Activated naive CD4-positive, alpha-beta T cell treated with anti-CD3 and anti-CD28 coated beads, Interleukin-2, amount 50 U/mL, for 24 hours (primary cell): ENCODE data around the gene TRIM14.
"Not testable (repeated sequence)": the region's sequence is repeated elsewhere in the genome, so short reads cannot be mapped to it uniquely, and the experiment has no call there.

Experiments
- H3K27ac Mint-ChIP-seq: one replicate; pipeline ENCODE4 v1.8.0; 2021; ENCODE audit warnings: mild to moderate bottlenecking, mixed read lengths
- H3K27me3 Mint-ChIP-seq: one replicate; pipeline ENCODE4 v1.8.0; 2021; ENCODE audit warnings: mixed read lengths
- H3K36me3 Mint-ChIP-seq: one replicate; pipeline ENCODE4 v1.8.0; 2021; ENCODE audit warnings: mixed read lengths
- H3K4me1 Mint-ChIP-seq: one replicate; pipeline ENCODE4 v1.8.0; 2021; ENCODE audit warnings: mixed read lengths
- H3K4me3 Mint-ChIP-seq: one replicate; pipeline ENCODE4 v1.8.0; 2021; ENCODE audit warnings: mild to moderate bottlenecking, mixed read lengths
- H3K9me3 Mint-ChIP-seq: one replicate; pipeline ENCODE4 v1.8.0; 2021; ENCODE audit warnings: mixed read lengths

Gene TRIM14

DNA sequence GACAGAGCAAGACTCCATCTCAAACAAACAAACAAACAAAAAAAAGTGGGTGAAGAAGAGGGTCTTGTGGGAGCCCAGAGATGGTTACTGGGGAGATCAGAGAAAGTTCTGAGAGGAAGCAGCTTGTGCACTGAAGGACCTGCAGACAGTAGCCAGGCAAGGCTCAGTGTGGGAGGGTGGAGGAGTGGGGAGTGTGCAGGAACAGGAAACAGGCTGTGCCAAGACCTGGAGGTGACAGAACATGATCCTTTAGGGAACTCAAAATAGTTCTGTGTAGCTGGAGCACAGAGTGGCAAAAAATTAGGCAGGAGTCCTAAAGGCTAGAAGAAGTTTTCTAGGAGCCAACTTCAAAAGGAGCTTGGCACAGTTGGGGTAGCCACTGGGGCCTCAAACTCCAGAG, 81.7 kb downstream of the TRIM14 start:
- peaks cover 1% of the 10 kb centered on the region for H3K27me3 Mint-ChIP-seq
- peaks cover 14% of the 10 kb centered on the region for H3K4me1 Mint-ChIP-seq
- no peak overlapping the region for H3K27ac Mint-ChIP-seq
- H3K9me3 Mint-ChIP-seq = no peaks in the 10 kb centered on the region
- no peak overlapping the region for H3K4me3 Mint-ChIP-seq
- H3K36me3 Mint-ChIP-seq = no peaks in the 10 kb centered on the region

DNA sequence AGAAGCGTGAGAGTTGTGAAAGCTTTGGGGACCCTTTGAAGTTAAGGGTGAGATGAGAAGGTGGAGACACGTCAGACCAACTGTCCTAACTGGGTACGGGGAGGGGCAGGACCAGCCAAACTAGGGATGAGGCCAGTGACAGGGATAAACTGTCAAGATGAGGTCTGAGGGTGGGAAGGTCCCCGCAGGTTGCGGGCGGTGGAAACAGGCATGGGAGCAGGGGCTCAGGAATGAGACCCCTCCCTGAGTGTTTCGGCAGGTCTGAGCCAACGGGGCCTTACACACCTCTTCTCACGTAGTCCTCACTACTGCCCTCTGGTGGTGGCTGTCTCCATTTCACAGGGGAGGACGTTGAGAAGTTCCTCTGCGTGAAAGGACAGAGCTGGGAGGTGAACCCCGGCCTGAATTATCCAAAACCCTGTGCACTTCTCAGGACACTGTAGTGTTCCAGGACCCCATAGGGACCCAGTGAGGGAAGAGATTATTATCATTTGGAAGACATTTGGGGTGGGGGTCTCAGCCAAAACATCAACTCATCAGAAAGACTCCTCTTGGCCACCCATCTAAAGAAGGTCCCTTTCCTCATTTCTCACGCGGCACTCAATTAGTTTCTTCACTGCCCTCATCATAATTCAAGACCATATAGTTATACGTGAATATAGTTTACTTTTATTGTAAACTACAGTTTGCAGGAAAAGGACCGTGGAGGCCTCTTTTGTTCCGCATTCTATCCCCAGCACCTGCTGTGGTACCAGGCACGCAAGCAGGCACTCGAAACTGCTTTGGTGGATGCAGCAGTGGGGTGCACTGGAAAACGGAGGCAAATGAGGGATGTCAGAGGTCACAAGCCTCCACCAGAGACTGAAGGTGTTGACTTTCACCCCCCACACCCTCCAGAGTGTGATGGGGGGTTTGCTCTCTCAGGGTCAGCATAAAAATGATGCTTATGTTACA, 84.2 kb downstream of the TRIM14 start:
- H3K4me1 Mint-ChIP-seq = peaks cover 16% of the 10 kb centered on the region
- H3K36me3 Mint-ChIP-seq = no peaks in the 10 kb centered on the region
- H3K27me3 Mint-ChIP-seq = no peaks in the 10 kb centered on the region
- H3K4me3 Mint-ChIP-seq = no peak overlapping the region
- H3K27ac Mint-ChIP-seq = no peak overlapping the region
- no peaks in the 10 kb centered on the region for H3K9me3 Mint-ChIP-seq

DNA sequence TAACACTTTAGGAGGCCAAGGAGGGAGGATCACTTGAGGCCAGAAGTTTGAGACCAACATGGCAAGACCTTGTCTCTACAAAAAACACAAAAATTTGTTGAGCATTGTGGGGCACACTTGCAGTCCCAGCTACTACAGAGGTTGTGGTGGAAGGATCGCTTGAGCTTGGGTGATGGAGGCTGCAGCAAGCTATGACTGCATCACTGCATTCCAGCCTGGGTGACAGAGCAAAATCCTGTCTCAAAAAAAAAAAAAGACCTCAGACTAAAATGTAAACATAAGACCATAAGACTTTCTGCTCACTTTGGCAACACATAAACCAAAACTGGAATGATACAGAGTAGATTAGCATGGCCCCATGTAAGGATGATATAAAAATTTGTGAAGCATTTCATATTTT, 87.1 kb downstream of the TRIM14 start:
- Mint-ChIP-seq H3K4me1 (peaks cover 16% of the 10 kb centered on the region), H3K27me3 (no peaks in the 10 kb centered on the region), H3K27ac (no peak overlapping the region), H3K9me3 (no peaks in the 10 kb centered on the region), H3K36me3 (peaks cover 3% of the 10 kb centered on the region), H3K4me3 (no peak overlapping the region)

DNA sequence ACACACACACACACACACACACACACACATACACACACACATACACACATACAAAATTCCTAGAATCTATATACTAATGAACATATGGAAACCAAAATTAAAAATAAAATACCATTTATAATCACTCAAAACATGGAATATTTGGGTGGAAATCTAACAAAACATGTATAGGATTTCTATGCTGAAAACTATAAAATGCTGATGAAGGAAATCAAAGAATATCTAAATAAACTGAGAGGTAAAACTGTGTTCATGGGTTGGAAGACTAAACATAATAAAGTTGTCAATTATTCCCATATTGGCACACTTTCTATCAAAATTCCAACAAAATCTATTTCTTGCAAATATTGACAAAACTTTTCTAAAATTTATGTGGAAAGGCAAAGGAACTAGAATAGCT, 87.9 kb downstream of the TRIM14 start:
- H3K36me3 Mint-ChIP-seq = peaks cover 3% of the 10 kb centered on the region
- H3K9me3 Mint-ChIP-seq = no peaks in the 10 kb centered on the region
- no peak overlapping the region for H3K4me3 Mint-ChIP-seq
- peaks cover 16% of the 10 kb centered on the region for H3K4me1 Mint-ChIP-seq
- no peak overlapping the region for H3K27ac Mint-ChIP-seq
- no peaks in the 10 kb centered on the region for H3K27me3 Mint-ChIP-seq

DNA sequence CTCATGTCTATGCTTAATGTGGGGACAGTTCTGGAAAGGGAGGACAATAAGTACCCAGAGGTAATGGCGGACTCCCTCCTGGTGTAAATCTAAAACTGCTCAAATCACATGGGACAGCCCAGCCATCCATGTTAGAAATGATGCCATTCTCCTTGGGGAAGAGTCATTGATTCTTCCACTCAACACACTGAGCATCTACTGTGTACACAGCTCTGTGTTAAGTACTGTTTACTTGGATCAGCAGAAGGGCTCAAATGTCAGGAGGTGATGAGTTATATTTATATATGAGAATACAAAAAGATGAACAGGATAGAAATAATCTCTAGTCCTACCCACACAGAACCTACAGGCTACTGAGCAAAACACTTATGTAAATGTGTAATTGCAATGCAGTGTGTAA, 94.3 kb downstream of the TRIM14 start:
- Mint-ChIP-seq H3K27me3 (no peaks in the 10 kb centered on the region), H3K4me3 (no peak overlapping the region), H3K4me1 (no peaks in the 10 kb centered on the region), H3K27ac (peak overlapping the region; percentile 64), H3K36me3 (peaks cover 10% of the 10 kb centered on the region), H3K9me3 (no peaks in the 10 kb centered on the region)

DNA sequence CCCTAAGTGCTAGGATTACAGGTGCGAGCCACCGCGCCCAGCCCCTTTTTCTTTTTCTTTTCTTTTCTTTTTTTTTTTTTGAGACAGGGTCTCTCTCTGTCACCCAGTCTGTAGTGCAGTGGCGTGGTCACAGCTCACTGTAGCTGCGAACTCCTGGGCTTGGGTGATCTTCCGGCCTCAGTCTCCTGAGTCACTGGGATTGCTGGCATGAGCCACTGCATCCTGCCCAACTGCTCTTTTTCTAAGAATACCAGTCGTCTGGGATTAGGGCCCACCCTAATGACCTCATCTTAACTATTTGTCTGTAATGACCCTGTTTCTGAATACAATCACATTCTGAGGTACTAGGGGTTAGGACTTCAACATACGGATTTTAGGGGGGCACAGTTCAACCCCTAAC, 96.6 kb downstream of the TRIM14 start:
- H3K27me3 Mint-ChIP-seq = no peaks in the 10 kb centered on the region
- no peaks in the 10 kb centered on the region for H3K9me3 Mint-ChIP-seq
- H3K27ac Mint-ChIP-seq = no peak overlapping the region
- H3K4me3 Mint-ChIP-seq = no peak overlapping the region
- peaks cover 7% of the 10 kb centered on the region for H3K36me3 Mint-ChIP-seq
- no peaks in the 10 kb centered on the region for H3K4me1 Mint-ChIP-seq

DNA sequence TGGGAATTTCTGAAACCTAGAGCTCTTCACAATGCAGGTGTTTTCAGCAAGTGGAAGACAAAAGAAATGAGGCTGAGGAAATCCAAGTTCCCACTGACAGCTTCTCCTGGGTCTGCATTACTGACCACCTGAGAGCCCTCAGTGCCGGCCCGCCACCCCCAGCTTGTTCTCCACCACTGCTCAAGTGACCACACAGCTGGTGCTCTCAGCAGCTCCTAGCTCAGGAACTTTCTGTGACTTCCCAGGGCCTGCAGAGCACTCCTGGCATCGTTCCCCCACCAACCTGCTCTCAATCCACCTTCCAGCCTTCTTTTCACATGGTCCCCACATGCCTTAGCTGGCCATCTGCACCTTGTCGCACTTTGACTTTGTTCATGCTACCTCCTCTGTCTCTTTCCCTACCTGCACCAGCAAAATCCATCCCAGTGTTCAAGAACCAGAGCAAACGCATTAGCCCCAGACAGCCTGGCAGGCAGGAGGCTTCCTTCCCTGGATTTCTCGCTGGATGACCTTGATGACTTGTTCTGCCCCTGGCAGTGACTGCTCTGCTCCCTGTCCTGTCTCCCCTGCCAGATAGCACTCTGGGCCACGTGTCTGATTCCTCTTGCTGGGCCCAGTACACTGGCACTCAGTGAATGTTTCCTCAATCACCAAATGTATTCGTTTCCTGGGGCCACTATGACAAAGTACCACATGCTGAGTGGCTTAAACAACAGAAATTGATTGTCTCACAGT, 97.5 kb downstream of the TRIM14 start:
- no peaks in the 10 kb centered on the region for H3K27me3 Mint-ChIP-seq
- peaks cover 15% of the 10 kb centered on the region for H3K36me3 Mint-ChIP-seq
- no peaks in the 10 kb centered on the region for H3K9me3 Mint-ChIP-seq
- H3K4me1 Mint-ChIP-seq = no peaks in the 10 kb centered on the region
- H3K27ac Mint-ChIP-seq = peak overlapping the region; percentile 47
- no peak overlapping the region for H3K4me3 Mint-ChIP-seq

GRCh38 chr9:98020476-98021145, 98.4 kb downstream of the TRIM14 start:
- no peak overlapping the region for H3K4me3 Mint-ChIP-seq
- H3K36me3 Mint-ChIP-seq = peaks cover 18% of the 10 kb centered on the region
- no peaks in the 10 kb centered on the region for H3K9me3 Mint-ChIP-seq
- no peaks in the 10 kb centered on the region for H3K27me3 Mint-ChIP-seq
- no peaks in the 10 kb centered on the region for H3K4me1 Mint-ChIP-seq
- peak overlapping the region; percentile 72 for H3K27ac Mint-ChIP-seq

- peaks cover 19% of the 10 kb centered on the region for H3K36me3 Mint-ChIP-seq
- H3K4me3 Mint-ChIP-seq, H3K27me3 Mint-ChIP-seq, H3K27ac Mint-ChIP-seq, H3K9me3 Mint-ChIP-seq, H3K4me1 Mint-ChIP-seq: not testable (repeated sequence)
These were observed 99.2 kb downstream of the TRIM14 start for GRCh38 chr9:98019869-98020268.
